GM12872 (cell line): Measurements from ENCODE around the gene CCDC194.
A peak's percentile ranks its signal among the peaks of the same experiment; 100 is the strongest.

Experiments used
- CTCF ChIP-seq: IDR thresholded peaks from 3 replicates; pipeline ENCODE4 v1.5.1; 2011; ENCODE audit warnings: low read depth, mild to moderate bottlenecking, low read length, moderate library complexity; ENCODE audit not compliant: insufficient read depth

The CCDC194 gene

DNA sequence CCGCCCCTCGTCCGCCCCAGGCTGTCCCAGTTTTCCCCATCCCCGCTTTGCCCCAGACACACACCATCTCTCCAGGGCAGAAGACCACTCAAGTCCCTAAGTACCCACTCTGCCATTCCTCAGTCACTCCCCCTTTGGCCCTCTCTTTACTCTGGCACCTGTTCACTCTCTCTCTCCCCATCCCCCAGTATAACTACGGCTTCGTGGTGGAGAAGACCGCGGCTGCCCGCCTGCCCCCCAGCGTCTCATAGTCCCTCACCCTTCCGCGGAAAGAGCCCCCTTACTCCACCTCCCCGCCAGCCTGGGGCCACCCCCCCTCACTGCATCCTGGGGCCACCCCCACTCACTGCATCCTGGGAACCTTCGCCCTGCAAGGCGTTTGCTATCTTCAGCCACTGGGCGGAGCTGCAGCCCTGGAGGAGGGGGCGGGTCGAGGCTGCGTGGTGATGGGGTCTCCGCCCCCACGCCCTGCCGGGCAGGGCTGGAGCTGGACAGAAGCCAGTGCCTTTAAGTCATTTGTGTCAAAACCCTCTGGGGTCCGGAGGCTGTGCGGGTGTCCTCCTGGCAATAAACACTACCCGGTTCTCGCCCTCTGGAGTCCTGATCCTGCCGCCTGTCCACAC lies 30.9 kb upstream of the CCDC194 start:
- peak; percentile 44 for TF ChIP-seq CTCF

DNA sequence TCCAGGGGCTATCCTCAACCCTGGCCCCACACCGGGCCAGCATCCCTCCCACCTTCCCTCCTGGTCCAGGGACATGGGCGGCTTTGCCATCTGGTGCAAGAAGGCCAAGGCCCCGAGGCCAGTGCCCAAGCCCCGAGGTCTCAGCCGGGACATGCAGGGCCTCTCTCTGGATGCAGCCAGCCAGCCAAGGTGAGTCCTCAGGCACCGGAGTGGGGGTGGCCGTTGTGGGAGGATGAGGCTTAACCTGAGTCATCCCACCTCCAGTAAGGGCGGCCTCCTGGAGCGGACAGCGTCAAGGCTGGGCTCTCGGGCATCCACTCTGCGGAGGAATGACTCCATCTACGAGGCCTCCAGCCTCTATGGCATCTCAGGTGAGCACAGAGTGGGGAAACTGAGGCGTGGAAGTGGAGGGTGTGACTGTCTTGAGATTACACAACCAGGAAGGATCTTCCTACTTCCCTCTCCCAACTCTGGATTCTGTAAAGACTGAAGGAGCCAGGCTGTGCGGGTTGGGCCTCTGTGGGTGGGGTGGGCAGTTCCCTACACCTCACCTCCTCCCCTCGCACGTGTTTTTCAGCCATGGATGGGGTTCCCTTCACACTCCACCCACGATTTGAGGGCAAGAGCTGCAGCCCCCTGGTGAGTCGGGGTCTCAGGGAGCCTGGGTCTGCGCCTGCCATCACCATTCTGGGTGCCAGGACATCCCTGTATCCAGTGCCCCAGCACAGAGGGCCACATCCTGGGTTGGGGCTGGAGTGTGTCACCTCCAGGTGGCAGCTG lies 29.6 kb upstream of the CCDC194 start:
- TF ChIP-seq CTCF = no peak

DNA sequence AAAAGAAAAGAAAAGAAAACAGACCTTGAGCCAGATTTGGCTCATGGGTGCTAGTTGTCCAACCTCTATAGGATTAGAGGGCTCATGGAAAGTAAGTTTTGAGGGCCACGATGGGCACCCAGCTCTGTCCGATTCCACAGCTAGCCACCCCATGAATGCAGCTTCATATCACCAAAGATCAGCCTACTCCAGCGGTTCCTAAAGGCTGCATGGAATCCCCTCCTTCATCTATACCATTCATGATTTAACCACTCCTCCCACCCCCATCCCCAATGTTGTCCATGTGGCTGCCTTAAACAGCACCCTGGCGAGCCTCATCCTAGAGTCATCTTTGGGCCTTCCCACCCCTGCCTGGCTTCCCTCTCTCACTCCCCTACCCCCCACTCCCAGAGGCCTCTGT lies 27.9 kb upstream of the CCDC194 start:
- no peak for TF ChIP-seq CTCF

DNA sequence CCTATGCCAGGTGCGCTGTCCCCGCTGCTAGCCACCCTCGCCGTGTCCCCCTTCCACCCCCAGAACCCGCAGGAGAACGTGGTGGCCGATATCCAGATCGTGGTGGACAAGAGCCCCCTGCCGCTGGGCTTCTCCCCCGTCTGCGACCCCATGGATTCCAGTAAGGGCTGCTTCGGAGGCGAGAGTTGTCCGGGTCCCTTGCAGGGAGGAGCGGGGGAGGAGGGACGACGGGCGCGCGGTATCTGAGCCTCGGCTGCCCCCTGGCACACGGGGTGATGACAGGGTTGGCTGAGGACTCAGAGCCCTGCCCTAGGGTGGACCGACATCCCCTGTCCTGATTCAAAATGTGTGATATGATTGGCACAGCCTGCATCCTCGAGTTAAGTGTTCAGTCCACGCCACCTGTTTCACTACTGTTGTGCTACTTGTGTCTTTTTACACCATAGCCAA lies 26.5 kb upstream of the CCDC194 start:
- no peak for TF ChIP-seq CTCF

DNA sequence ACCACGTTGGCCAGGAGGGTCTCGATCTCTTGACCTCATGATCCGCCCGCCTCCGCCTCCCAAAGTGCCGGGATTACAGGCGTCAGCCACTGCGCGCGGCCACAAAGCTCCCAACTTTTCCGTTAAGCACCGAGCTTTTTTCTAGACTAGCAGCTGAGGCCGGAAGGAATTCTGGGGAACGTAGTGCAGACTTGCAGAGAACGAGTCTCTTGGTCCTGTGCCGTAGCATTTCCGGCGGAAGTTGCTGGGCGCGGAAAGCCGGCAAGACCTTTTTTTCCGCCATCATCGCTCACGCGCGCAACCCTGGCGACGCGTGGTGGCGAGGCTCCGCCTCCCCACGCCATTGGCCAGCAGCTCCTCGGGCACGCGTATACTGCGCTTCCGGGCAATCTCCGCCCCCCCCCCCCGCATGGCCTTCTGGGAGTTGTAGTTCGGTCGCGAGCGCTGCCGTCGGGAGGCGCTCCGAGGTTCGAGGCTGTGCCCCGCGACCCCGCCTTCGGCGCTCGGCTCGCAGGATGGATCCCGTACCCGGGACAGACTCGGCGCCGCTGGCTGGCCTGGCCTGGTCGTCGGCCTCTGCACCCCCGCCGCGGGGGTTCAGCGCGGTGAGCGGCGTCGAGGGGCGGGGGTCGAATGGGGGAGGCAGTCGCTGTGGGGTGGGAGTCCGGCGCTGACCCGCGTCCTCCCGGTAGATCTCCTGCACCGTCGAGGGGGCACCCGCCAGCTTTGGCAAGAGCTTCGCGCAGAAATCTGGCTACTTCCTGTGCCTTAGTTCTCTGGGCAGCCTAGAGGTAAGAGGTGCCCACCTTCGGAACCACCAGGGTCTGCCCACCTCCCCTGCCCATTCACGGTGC lies 25.9 kb upstream of the CCDC194 start, which contains the start of gene MVB12A:
TSS of gene MVB12A (plus strand) at position 427 of the 854 bp plus-strand sequence. CDS start at position 516, 89 bp downstream.
- TF ChIP-seq CTCF = no peak

- TF ChIP-seq CTCF = no peak
Observed at GRCh38 chr19:17419154-17419620, 25.2 kb upstream of the CCDC194 start.

GRCh38 chr19:17418710-17419109 lies 24.7 kb upstream of the CCDC194 start:
- TF ChIP-seq CTCF = no peak
